ENCODE results near the gene ZEB1. TPM values are rescaled to one million over a fixed set of nuclear protein-coding genes. Genes with fewer than 3 reads are reported as not detected.

The ZEB1 gene
- total RNA-seq, 3 donors from 2014 or later = 28.2 to 113 (median 71.1) TPM

DNA sequence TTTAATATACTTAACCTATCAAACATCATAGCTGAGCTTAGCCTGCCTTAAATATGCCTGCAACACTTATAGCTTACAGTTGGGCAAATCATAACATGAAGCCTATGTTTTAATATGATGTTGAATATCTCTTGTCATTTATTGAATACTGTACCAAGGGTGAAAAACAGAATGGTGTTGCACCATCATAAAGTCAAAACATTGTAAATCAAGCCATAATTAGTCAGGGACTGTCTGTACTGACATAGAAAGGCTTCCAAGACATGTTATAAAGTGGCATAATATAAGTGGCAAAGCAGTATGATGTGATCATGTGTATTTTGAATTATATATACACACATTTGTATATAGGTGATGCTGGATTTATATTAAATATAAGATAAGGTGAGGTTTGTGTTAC, 140.0 kb downstream of the ZEB1 start:
- DNase-seq (ENCODE audit: low spot score in 2 of 2) = no peak
- H3K27me3 ChIP-seq = no peaks in the 10 kb centered on the region
- peaks cover 0 to 9% of the 10 kb centered on the region in 2 donors for H3K9me3 ChIP-seq
- TF ChIP-seq POLR2A (IDR thresholded peaks at IDR 0.05) (no peak), POLR2AphosphoS5 (IDR thresholded peaks at IDR 0.05) (no peak)
- TF ChIP-seq, protein P1, sequence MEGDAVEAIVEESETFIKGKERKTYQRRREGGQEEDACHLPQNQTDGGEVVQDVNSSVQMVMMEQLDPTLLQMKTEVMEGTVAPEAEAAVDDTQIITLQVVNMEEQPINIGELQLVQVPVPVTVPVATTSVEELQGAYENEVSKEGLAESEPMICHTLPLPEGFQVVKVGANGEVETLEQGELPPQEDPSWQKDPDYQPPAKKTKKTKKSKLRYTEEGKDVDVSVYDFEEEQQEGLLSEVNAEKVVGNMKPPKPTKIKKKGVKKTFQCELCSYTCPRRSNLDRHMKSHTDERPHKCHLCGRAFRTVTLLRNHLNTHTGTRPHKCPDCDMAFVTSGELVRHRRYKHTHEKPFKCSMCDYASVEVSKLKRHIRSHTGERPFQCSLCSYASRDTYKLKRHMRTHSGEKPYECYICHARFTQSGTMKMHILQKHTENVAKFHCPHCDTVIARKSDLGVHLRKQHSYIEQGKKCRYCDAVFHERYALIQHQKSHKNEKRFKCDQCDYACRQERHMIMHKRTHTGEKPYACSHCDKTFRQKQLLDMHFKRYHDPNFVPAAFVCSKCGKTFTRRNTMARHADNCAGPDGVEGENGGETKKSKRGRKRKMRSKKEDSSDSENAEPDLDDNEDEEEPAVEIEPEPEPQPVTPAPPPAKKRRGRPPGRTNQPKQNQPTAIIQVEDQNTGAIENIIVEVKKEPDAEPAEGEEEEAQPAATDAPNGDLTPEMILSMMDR (IDR thresholded peaks at IDR 0.05) = no peak
- H3K27ac ChIP-seq = no peak overlapping the region
- H3K36me3 ChIP-seq = no peaks in the 10 kb centered on the region
- no peaks in the 10 kb centered on the region for H3K4me1 ChIP-seq
- intact Hi-C loops (cut with DNase I; ENCODE audit: low total_unique reads) = no loop called here
- H3K4me3 ChIP-seq = no peak overlapping the region

DNA sequence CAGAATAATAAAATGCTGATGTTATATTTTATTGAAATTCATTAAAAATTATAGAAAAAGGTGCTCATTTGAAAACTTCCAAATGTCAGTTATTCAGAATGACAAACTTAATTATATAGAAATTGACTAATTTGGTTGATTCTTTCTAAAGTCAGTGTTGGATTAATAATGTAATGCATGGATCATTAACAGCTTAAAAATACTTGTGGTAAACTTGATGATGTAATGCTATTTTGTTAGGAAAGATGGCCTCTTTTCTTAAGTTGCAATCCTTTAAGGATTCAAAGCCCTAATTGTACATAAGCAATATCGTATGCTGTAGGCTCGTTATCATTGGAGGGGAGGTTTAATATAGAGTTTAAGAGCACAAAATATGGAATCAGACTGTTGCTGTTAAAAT, 141.2 kb downstream of the ZEB1 start:
- Histone ChIP-seq H3K27ac (no peak overlapping the region), H3K4me1 (no peaks in the 10 kb centered on the region), H3K27me3 (no peaks in the 10 kb centered on the region), H3K9me3 (peaks cover 0 to 22% of the 10 kb centered on the region in 2 donors), H3K36me3 (peaks cover 2% of the 10 kb centered on the region), H3K4me3 (no peak overlapping the region)
- no peak for TF ChIP-seq POLR2A (IDR thresholded peaks at IDR 0.05)
- no peak for DNase-seq (ENCODE audit: low spot score in 2 of 2)
- intact Hi-C loops (cut with DNase I; ENCODE audit: low total_unique reads) = no loop called here

DNA sequence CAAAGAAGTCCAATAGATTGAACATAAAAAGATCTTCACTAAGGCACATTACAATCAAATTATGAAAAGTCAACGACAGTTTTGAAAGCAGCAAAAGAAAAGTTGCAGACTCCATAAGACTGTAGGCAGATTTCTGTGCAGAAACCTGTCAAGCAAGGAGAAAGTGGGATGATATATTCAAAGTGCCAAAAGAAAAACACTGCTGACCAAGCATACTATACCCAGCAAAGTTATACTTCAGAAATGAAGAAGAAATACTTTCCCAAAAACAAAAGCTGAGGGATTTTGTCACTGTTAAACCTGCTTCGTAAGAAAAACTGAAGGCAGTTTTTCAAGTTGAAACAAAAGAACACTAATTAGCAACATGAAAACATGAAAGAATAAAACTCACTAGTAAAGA, 145.5 kb downstream of the ZEB1 start:
- Histone ChIP-seq H3K4me1 (no peaks in the 10 kb centered on the region), H3K4me3 (no peak overlapping the region), H3K27ac (no peak overlapping the region), H3K36me3 (peaks cover 4% of the 10 kb centered on the region), H3K27me3 (no peaks in the 10 kb centered on the region), H3K9me3 (peaks cover 0 to 31% of the 10 kb centered on the region in 2 donors)
- no peak for DNase-seq (ENCODE audit: low spot score in 2 of 2)
- intact Hi-C loops (cut with DNase I; ENCODE audit: low total_unique reads) = no loop called here
- TF ChIP-seq POLR2AphosphoS5 (IDR thresholded peaks at IDR 0.05) (no peak), POLR2A (IDR thresholded peaks at IDR 0.05) (no peak)
- TF ChIP-seq, protein P1 (IDR thresholded peaks at IDR 0.05) = no peak

DNA sequence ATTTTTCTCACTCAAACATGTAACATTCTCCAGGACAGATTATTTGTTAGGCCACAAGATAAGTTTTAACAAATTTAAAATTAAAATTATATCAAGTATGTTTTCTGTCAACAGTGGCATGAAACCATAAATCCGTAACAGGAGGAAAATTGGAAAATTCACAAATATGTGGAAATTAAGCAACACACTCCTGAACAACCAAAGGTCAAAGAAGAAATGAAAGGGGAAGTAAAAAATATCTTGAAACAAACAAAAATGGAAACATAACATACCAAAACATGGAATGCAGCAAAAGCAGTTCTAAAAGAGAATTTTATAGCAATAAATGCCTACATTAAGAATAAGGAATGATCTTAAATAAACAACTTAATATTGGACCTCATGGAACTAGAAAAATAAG, 147.3 kb downstream of the ZEB1 start:
- H3K27me3 ChIP-seq = no peaks in the 10 kb centered on the region
- H3K27ac ChIP-seq = no peak overlapping the region
- H3K36me3 ChIP-seq = peaks cover 4% of the 10 kb centered on the region
- intact Hi-C loops (cut with DNase I; ENCODE audit: low total_unique reads) = no loop called here
- peaks cover 0 to 31% of the 10 kb centered on the region in 2 donors for H3K9me3 ChIP-seq
- TF ChIP-seq POLR2A (IDR thresholded peaks at IDR 0.05) = no peak
- no peak for TF ChIP-seq POLR2AphosphoS5 (IDR thresholded peaks at IDR 0.05)
- TF ChIP-seq, protein P1 (IDR thresholded peaks at IDR 0.05) = no peak
- H3K4me3 ChIP-seq = no peak overlapping the region
- no peak for DNase-seq (ENCODE audit: low spot score in 2 of 2)
- no peaks in the 10 kb centered on the region for H3K4me1 ChIP-seq

DNA sequence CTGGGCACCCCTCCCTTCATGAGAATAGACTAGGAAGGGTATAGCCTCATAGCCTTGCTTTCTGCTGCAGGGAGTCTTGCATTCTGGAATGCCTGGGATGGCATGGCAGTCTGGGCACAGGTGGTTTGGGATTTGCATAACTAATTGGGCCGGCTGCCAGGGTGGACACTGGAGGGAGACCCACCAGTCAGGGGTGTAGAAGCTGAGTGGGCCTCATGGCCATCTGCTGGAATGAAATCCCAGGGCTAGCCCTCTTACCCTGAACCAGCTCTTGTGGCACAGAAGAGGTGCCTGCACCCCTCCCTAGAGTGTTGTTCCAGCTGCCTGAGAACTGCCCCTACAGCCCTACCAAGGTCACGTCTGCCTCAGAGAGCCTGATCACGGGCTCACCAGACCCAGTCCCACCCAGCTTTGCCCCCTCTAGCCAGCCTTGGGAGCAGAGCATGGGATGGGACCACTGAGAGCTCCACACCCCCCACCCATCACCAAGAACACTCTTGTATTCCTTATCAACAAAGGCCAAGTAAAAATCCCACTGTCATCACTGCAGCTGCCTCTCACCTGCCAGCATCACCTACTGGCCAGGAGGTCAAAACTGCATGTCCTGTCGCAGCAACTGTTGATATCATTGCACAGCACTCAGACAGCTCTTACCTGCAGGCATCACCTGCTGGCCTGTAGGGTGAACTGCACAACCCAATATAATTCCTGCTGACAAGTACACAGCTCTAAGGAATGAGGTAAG, 148.9 kb downstream of the ZEB1 start:
- DNase-seq (ENCODE audit: low spot score in 2 of 2) = no peak
- H3K36me3 ChIP-seq = peaks cover 4% of the 10 kb centered on the region
- intact Hi-C loops (cut with DNase I; ENCODE audit: low total_unique reads) = no loop called here
- no peak for TF ChIP-seq POLR2AphosphoS5 (IDR thresholded peaks at IDR 0.05)
- TF ChIP-seq, protein P1 (IDR thresholded peaks at IDR 0.05) = peak in 1 of 3 donors; percentile 62
- H3K4me1 ChIP-seq = no peaks in the 10 kb centered on the region
- H3K27ac ChIP-seq = no peak overlapping the region
- peaks cover 0 to 31% of the 10 kb centered on the region in 2 donors for H3K9me3 ChIP-seq
- H3K4me3 ChIP-seq = no peak overlapping the region
- no peaks in the 10 kb centered on the region for H3K27me3 ChIP-seq

Measured in breast epithelium (tissue), 4 donors.